ENCODE data around the gene COX6B2.

- no peak for TF ChIP-seq CTCF (IDR thresholded peaks at IDR 0.05; ENCODE audit: extremely low read depth in 1 of 2, insufficient read depth in 1 of 2, low read depth in 1 of 2, low read length in 2 of 2)
- TF ChIP-seq MYC (IDR thresholded peaks at IDR 0.05; ENCODE audit: low read depth, low read length), result no peak
- TF ChIP-seq MAX (IDR thresholded peaks at IDR 0.05; ENCODE audit: insufficient read depth, insufficient read length), result no peak
- TF ChIP-seq EZH2 (IDR thresholded peaks at IDR 0.05; ENCODE audit: borderline replicate concordance, low read depth, low read length, severe bottlenecking), result no peak
Observed at GRCh38 chr19:55365964-55366363, 11.4 kb upstream of the COX6B2 start.
